H1 (cell line): ENCODE measurements around the gene MTMR1.

ENCODE experiments used
- EZH2 ChIP-seq: fragments of 200-600 bp; sonication (generic); IDR thresholded peaks from 2 replicates; pipeline ENCODE4 v1.7.1; 2012; ENCODE audit warnings: low read depth, mild to moderate bottlenecking, moderate library complexity, low read length, inconsistent platforms; ENCODE audit not compliant: severe bottlenecking
- JUN ChIP-seq: IDR thresholded peaks from 2 replicates; pipeline ENCODE4 v1.6.1; 2011; ENCODE audit warnings: low read depth, mild to moderate bottlenecking, improper control_type of control experiment, low read length
- MAFK ChIP-seq: IDR thresholded peaks from 2 replicates; pipeline ENCODE4 v1.6.1; 2012; ENCODE audit warnings: low read depth, mild to moderate bottlenecking, improper control_type of control experiment, low read length
- NRF1 ChIP-seq: IDR thresholded peaks from 2 replicates; pipeline ENCODE4 v1.6.1; 2011; ENCODE audit warnings: mild to moderate bottlenecking, low read depth, low read length, improper control_type of control experiment
- RBBP5 ChIP-seq: IDR thresholded peaks from 2 replicates; pipeline ENCODE4 v1.7.1; 2012; ENCODE audit warnings: low read depth, mild to moderate bottlenecking, inconsistent platforms, low read length, moderate library complexity, borderline replicate concordance
- SAP30 ChIP-seq: fragments of 300-600 bp; sonication (generic); IDR thresholded peaks from 2 replicates; pipeline ENCODE4 v1.7.1; 2012; ENCODE audit warnings: low read length, moderate library complexity, mild to moderate bottlenecking, inconsistent platforms; ENCODE audit not compliant: insufficient read depth, insufficient replicate concordance
- SP2 ChIP-seq: IDR thresholded peaks from 2 replicates; pipeline ENCODE4 v1.6.1; 2012; ENCODE audit warnings: mild to moderate bottlenecking, low read length, inconsistent platforms
- TF ChIP-seq, protein P1 (sequence below), 3 experiments: IDR thresholded peaks; 1 replicate in 2 of 3; 2 replicates in 1 of 3; pipeline versions ENCODE4 v1.5.1 to v1.6.1; 2011; ENCODE audit warnings: low read length in 3 of 3, mild to moderate bottlenecking in 3 of 3, inconsistent platforms in 2 of 3, low read depth in 1 of 3, moderate library complexity in 1 of 3; ENCODE audit not compliant: insufficient read depth in 1 of 3; ENCODE audit errors: control extremely low read depth in 1 of 3

DNA sequence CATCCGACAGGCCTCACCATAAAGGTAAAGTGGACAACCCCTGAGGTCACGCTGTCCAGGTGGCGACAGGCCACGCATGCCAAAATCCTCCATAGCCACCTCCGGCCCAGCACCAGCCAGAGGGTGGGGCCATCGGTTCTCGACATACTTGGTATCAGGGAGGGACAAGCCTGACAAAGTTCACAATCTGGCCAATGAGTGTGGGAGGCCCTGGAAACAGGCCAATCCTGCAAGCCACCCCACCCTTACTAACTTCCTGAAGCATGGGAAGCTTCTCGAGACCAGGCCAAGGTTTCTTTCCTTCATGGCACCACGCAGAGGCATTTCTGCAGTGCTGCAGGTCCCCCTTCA lies 73.8 kb downstream of the MTMR1 start:
- TF ChIP-seq, protein P1, sequence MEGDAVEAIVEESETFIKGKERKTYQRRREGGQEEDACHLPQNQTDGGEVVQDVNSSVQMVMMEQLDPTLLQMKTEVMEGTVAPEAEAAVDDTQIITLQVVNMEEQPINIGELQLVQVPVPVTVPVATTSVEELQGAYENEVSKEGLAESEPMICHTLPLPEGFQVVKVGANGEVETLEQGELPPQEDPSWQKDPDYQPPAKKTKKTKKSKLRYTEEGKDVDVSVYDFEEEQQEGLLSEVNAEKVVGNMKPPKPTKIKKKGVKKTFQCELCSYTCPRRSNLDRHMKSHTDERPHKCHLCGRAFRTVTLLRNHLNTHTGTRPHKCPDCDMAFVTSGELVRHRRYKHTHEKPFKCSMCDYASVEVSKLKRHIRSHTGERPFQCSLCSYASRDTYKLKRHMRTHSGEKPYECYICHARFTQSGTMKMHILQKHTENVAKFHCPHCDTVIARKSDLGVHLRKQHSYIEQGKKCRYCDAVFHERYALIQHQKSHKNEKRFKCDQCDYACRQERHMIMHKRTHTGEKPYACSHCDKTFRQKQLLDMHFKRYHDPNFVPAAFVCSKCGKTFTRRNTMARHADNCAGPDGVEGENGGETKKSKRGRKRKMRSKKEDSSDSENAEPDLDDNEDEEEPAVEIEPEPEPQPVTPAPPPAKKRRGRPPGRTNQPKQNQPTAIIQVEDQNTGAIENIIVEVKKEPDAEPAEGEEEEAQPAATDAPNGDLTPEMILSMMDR (IDR thresholded peaks at IDR 0.05; ENCODE audit: control extremely low read depth in 1 of 3, insufficient read depth in 1 of 3, low read depth in 1 of 3, low read length in 3 of 3), result no peak
- TF ChIP-seq RBBP5 (no peak), SAP30 (no peak), EZH2 (no peak), SP2 (no peak), NRF1 (no peak), JUN (no peak), MAFK (no peak)
